Measurements from ENCODE around the gene PLCL1.

DNA sequence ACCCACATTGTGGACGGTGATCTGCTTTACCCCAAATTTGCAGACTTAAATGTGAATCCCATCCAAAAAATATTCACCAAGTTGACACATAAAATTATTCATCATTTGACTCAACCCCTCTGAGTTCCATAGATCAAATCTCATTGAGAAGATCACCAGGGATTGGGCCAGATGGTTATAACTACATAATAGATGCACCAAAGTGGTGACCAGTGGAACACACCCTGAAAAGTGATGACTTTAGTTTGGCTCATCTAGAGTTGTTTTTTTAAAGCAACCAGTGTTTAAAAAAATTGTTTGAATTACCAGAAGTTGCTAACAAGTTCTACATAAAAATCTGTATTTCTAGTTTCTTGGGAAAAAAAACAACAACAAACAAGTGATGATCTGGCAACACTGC, 155.0 kb downstream of the PLCL1 start:
- TF ChIP-seq POLR2AphosphoS5 (IDR thresholded peaks at IDR 0.05; ENCODE audit: low read depth, low read length) (no peak), REST (IDR thresholded peaks at IDR 0.05; ENCODE audit: insufficient read depth in 1 of 2, low read depth in 2 of 2, low read length in 2 of 2) (no peak), TAF1 (IDR thresholded peaks at IDR 0.05; ENCODE audit: borderline replicate concordance, insufficient read depth, low read length) (no peak)

Data from PFSK-1 (cell line).